Subcutaneous abdominal adipose tissue (tissue), 5 donors: Measurements from ENCODE around the gene KCNJ5.
A peak's percentile ranks its signal among the peaks of the same experiment; 100 is the strongest.

Source experiments
- H3K27ac ChIP-seq: one replicate; pipeline ENCODE4 v1.7.0; 2013; ENCODE audit warnings: low read depth, mild to moderate bottlenecking, inconsistent platforms, low read length, moderate library complexity
- H3K27me3 ChIP-seq, 5 donors: one replicate each; pipeline ENCODE4 v1.7.0; 2013; ENCODE audit warnings: low read length in 5 of 5, inconsistent platforms in 1 of 5; ENCODE audit not compliant: control insufficient read depth in 5 of 5, insufficient read depth in 4 of 5
- H3K36me3 ChIP-seq, 5 donors: one replicate each; pipeline ENCODE4 v1.7.0; 2013; ENCODE audit warnings: low read length in 5 of 5; ENCODE audit not compliant: control insufficient read depth in 5 of 5, insufficient read depth in 5 of 5
- H3K4me1 ChIP-seq, 5 donors: one replicate each; pipeline ENCODE4 v1.7.0; 2013; ENCODE audit warnings: low read length in 5 of 5, mild to moderate bottlenecking in 3 of 5, moderate library complexity in 1 of 5; ENCODE audit not compliant: control insufficient read depth in 5 of 5, insufficient read depth in 5 of 5
- H3K4me3 ChIP-seq, 5 donors: one replicate each; pipeline ENCODE4 v1.7.0; 2013; ENCODE audit warnings: low read length in 5 of 5, low read depth in 1 of 5
- H3K9ac ChIP-seq, 5 donors: one replicate each; pipeline ENCODE4 v1.7.0; 2013; ENCODE audit warnings: low read length in 5 of 5, mild to moderate bottlenecking in 4 of 5, moderate library complexity in 3 of 5
- H3K9me3 ChIP-seq, 5 donors: one replicate each; pipeline ENCODE4 v1.7.0; 2013; ENCODE audit warnings: low read length in 5 of 5; ENCODE audit not compliant: control insufficient read depth in 5 of 5
- donor health status: healthy.
- donor health status: healthy.
- donor health status: healthy.
- donor health status: healthy.
- donor health status: healthy.

KCNJ5 gene

GRCh38 chr11:128894286-128894681, 3.1 kb downstream of the KCNJ5 start:
- H3K9ac ChIP-seq, result no peak overlapping the region
- H3K27ac ChIP-seq, result no peak overlapping the region
- no peaks in the 10 kb centered on the region for H3K9me3 ChIP-seq
- H3K36me3 ChIP-seq, result no peaks in the 10 kb centered on the region
- peak overlapping the region in 1 of 5 donors; percentile 7 for H3K4me3 ChIP-seq
- H3K4me1 ChIP-seq, result peaks cover 0 to 54% (median 27%) of the 10 kb centered on the region in 5 donors
- H3K27me3 ChIP-seq, result peaks cover 0 to 13% (median 8%) of the 10 kb centered on the region in 5 donors

DNA sequence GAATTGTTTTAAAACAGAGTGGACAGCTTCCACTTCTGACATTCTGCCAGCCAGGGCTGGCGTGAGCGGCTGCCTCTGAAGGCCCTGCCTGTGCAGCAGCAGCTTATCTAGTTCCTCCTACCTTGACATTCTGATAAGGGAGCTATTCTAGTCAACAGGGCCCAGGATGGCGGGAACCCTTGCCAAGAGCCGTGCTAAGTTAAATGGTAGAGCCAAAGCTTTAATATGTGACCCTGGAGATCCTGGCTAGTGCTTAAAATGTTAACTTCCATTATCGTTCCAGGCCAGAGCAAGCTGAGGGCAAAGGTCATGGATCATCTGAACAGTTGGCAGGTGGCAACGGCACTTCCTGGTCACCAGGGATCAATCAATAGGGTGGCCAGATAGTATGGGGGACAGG, 3.5 kb downstream of the KCNJ5 start:
- Histone ChIP-seq H3K36me3 (no peaks in the 10 kb centered on the region), H3K27ac (no peak overlapping the region), H3K4me3 (no peak overlapping the region), H3K9me3 (no peaks in the 10 kb centered on the region), H3K27me3 (peaks cover 0 to 10% (median 8%) of the 10 kb centered on the region in 5 donors), H3K9ac (no peak overlapping the region), H3K4me1 (peaks cover 0 to 57% (median 27%) of the 10 kb centered on the region in 5 donors)

DNA sequence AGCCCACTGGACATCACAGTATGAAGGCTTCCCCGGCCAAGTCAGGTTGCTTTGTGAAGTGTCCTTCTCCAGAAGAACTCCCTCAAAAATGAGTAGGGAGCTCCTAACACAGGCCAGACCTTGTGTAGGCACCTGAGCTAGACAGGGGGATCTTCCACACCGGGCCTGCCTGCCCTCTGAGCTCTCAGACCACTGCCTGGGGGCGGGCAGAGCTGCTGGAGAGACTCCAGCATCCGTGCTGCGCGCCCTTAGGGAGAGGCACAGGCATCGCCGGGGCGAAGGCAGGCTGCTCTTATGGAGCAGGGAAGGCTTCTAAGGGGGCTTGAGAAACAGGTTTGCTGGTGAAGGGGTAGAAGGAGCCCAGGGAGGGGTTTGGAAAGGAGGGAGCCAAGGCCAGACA, 4.4 kb downstream of the KCNJ5 start:
- no peaks in the 10 kb centered on the region for H3K9me3 ChIP-seq
- H3K9ac ChIP-seq, result peak overlapping the region in 1 of 5 donors; percentile 14
- H3K4me1 ChIP-seq, result peaks cover 0 to 57% (median 32%) of the 10 kb centered on the region in 5 donors
- H3K27me3 ChIP-seq, result peaks cover 0 to 4% (median 1%) of the 10 kb centered on the region in 5 donors
- no peak overlapping the region for H3K27ac ChIP-seq
- no peak overlapping the region for H3K4me3 ChIP-seq
- H3K36me3 ChIP-seq, result no peaks in the 10 kb centered on the region

- Histone ChIP-seq H3K27me3 (peaks cover 0 to 3% (median 0%) of the 10 kb centered on the region in 5 donors), H3K27ac (no peak overlapping the region), H3K9ac (no peak overlapping the region), H3K4me3 (no peak overlapping the region), H3K36me3 (no peaks in the 10 kb centered on the region), H3K9me3 (no peaks in the 10 kb centered on the region), H3K4me1 (peaks cover 0 to 59% (median 30%) of the 10 kb centered on the region in 5 donors)
These were observed 5.2 kb downstream of the KCNJ5 start for GRCh38 chr11:128896356-128896755.

DNA sequence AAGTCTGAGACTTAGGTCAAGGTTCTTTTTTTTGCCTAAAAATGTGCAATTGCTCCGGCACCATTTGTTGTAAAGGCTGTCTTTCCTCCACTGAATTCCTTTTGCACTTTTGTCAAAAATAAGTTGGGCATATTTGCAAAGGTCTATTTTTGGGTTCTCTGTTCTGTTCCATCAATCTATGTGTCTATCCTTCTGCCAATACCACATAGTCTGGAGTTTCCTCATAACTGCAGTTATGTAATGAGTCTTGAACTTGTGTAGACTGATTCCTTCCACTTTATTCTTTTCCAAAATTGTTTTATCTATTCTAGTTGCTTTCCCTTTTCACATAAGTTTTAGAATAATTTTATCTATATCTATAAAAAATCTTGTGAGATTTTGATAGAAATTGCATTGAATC, 6.7 kb downstream of the KCNJ5 start:
- H3K4me3 ChIP-seq, result no peak overlapping the region
- H3K9me3 ChIP-seq, result no peaks in the 10 kb centered on the region
- peaks cover 0 to 3% (median 0%) of the 10 kb centered on the region in 5 donors for H3K36me3 ChIP-seq
- no peak overlapping the region for H3K9ac ChIP-seq
- H3K27ac ChIP-seq, result peak overlapping the region; percentile 47
- no peaks in the 10 kb centered on the region for H3K27me3 ChIP-seq
- peaks cover 0 to 69% (median 30%) of the 10 kb centered on the region in 5 donors for H3K4me1 ChIP-seq

DNA sequence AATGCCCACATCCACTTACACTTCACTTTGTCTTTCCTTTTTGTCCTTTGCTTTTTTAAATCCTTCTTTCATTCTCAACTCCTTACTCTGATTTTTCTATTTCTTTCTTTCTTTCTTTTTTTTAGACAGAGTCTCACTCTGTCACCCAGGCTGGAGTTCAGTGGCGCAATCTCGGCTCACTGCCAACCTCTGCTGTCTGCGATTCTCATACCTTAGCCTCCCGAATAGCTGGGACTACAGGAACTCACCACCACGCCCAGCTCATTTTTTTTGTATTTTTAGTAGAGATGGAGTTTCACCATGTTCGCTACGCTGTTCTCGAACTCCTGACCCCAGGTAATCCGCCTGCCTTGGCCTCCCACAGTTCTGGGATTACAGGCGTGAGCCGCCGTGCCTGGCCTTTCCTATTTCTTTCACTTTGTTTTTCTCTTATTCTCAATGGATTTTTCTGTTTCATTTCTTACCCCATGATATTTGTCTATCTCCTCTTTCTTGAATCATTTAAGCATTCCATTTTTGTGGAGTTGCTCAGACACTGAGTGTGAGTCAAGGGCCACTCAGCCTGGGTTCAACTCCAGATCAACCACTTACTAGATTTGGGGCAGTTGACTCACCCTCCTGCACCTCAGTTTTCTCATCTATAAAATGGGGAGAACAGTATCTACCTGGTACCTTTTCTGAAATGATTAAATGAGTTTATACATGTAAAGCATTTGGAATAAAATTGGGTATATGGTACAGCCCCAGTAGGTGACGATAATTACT, 7.6 kb downstream of the KCNJ5 start:
- H3K36me3 ChIP-seq, result peaks cover 0 to 3% (median 0%) of the 10 kb centered on the region in 5 donors
- H3K9me3 ChIP-seq, result no peaks in the 10 kb centered on the region
- peak overlapping the region; percentile 47 for H3K27ac ChIP-seq
- H3K27me3 ChIP-seq, result no peaks in the 10 kb centered on the region
- no peak overlapping the region for H3K9ac ChIP-seq
- H3K4me1 ChIP-seq, result peaks cover 0 to 70% (median 34%) of the 10 kb centered on the region in 5 donors
- no peak overlapping the region for H3K4me3 ChIP-seq

- no peaks in the 10 kb centered on the region for H3K9me3 ChIP-seq
- peaks cover 0 to 73% (median 37%) of the 10 kb centered on the region in 5 donors for H3K4me1 ChIP-seq
- peaks cover 0 to 10% (median 0%) of the 10 kb centered on the region in 5 donors for H3K27me3 ChIP-seq
- H3K27ac ChIP-seq, result no peak overlapping the region
- H3K9ac ChIP-seq, result no peak overlapping the region
- H3K4me3 ChIP-seq, result no peak overlapping the region
- H3K36me3 ChIP-seq, result peaks cover 0 to 3% (median 0%) of the 10 kb centered on the region in 5 donors
These were observed 9.3 kb downstream of the KCNJ5 start for GRCh38 chr11:128900468-128900867.

DNA sequence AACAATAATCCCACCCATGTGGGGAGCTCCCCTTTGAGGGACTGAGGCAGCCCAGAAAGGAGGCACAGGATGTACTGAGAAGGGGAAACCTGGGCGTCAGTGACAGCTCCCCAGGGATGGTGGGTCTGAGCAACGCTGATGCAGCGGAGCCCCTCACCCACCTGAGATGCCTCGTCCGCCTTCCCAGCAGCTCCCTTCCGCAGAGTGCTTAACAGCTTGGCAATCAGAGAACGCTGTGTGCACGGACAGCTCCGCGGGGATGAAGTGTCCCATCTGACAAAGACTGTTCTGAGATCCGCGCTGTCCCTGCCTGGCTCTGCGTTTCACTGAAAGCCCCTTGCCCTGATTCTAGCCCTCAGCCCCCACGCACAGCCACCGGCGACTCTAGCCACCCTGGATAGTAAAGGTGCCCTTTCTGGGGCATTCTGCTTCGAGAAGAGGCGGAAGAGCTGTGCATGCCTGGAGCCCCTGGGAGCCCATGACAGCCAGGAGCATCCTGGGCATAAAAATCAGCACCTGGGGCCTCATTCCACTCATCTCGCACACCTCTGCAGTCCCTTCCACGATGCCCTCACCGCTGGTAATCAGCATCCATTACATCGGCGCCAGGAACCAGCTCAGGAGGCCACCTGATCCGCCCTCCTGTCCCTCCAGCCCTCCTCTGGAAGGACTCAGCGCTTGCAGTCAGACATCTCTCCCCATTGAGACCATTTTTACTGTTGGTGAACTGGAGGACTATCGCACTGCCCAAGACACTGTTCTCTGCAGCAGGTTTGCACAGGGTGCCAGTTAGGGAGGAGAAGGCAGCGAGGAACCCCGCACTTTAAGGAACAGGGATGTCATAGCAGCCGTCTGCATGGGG, 10.7 kb downstream of the KCNJ5 start:
- H3K27ac ChIP-seq, result no peak overlapping the region
- H3K36me3 ChIP-seq, result peaks cover 0 to 3% (median 0%) of the 10 kb centered on the region in 5 donors
- no peaks in the 10 kb centered on the region for H3K9me3 ChIP-seq
- peaks cover 0 to 10% (median 0%) of the 10 kb centered on the region in 5 donors for H3K27me3 ChIP-seq
- no peak overlapping the region for H3K9ac ChIP-seq
- H3K4me1 ChIP-seq, result peaks cover 0 to 72% (median 32%) of the 10 kb centered on the region in 5 donors
- no peak overlapping the region for H3K4me3 ChIP-seq

GRCh38 chr11:128902515-128903066, 11.4 kb downstream of the KCNJ5 start:
- no peak overlapping the region for H3K9ac ChIP-seq
- no peaks in the 10 kb centered on the region for H3K9me3 ChIP-seq
- H3K36me3 ChIP-seq, result peaks cover 0 to 3% (median 0%) of the 10 kb centered on the region in 5 donors
- H3K4me3 ChIP-seq, result no peak overlapping the region
- H3K4me1 ChIP-seq, result peaks cover 0 to 74% (median 28%) of the 10 kb centered on the region in 5 donors
- H3K27ac ChIP-seq, result peak overlapping the region; percentile 15
- H3K27me3 ChIP-seq, result peaks cover 0 to 13% (median 0%) of the 10 kb centered on the region in 5 donors
